HepG2 (cell line): ENCODE measurements around the gene GZF1. TPM values are rescaled to one million over a fixed set of nuclear protein-coding genes. Genes with fewer than 3 reads are reported as not detected.

Source experiments
- ATF7 ChIP-seq, 2 experiments: fragments of 450-650 bp in 1 of 2; sonication (generic) in 1 of 2; formaldehyde crosslinking in 1 of 2; IDR thresholded peaks; 2 replicates each; pipeline versions ENCODE4 v1.4.0 to v1.6.1; 2016 to 2020; ENCODE audit warnings: antibody characterized with exemption in 1 of 2, mild to moderate bottlenecking in 1 of 2, missing genetic modification reagents in 1 of 2
- ATF7-NPFF ChIP-seq: sonication (generic); formaldehyde crosslinking; IDR thresholded peaks from 2 replicates; pipeline ENCODE4 v1.8.1; 2023; ENCODE audit warnings: mild to moderate bottlenecking, low read depth, missing genetic modification reagents, moderate library complexity
- ETV5 ChIP-seq: IDR thresholded peaks from 2 replicates; pipeline ENCODE4 v1.6.1; 2018; ENCODE audit warnings: missing biosample characterization, missing genetic modification reagents, inconsistent platforms, borderline replicate concordance
- HHEX ChIP-seq: IDR thresholded peaks from 2 replicates; pipeline ENCODE4 v1.6.1; 2016; ENCODE audit warnings: control low read depth
- HNRNPLL ChIP-seq: fragments of 200-400 bp; formaldehyde crosslinking; IDR thresholded peaks from 2 replicates; pipeline ENCODE4 v1.6.1; 2017; ENCODE audit warnings: mild to moderate bottlenecking, low read depth, low read length; ENCODE audit not compliant: poor library complexity, severe bottlenecking
- IRF2 ChIP-seq: IDR thresholded peaks from 2 replicates; pipeline ENCODE4 v1.6.1; 2018; ENCODE audit warnings: missing genetic modification reagents, missing compliant biosample characterization
- LCORL ChIP-seq, 2 experiments: fragments of 450-650 bp in 1 of 2; sonication (generic) in 1 of 2; formaldehyde crosslinking in 1 of 2; IDR thresholded peaks; 2 replicates each; pipeline versions ENCODE4 v1.5.0 to v1.6.1; 2017 to 2020; ENCODE audit warnings: antibody characterized with exemption in 1 of 2, missing genetic modification reagents in 1 of 2
- MTA3 ChIP-seq: sonication (generic); formaldehyde crosslinking; IDR thresholded peaks from 2 replicates; pipeline ENCODE4 v1.4.0; 2020; ENCODE audit warnings: missing genetic modification reagents
- MYC ChIP-seq: sonication (generic); formaldehyde crosslinking; IDR thresholded peaks from 2 replicates; pipeline ENCODE4 v1.9.0; 2021; ENCODE audit warnings: missing genetic modification reagents, borderline replicate concordance
- TP53 ChIP-seq: sonication (generic); formaldehyde crosslinking; conservative IDR thresholded peaks from 2 replicates; pipeline ENCODE4 v1.4.0; 2020; ENCODE audit warnings: missing genetic modification reagents
- ZFP62 ChIP-seq: sonication (generic); formaldehyde crosslinking; IDR thresholded peaks from 2 replicates; pipeline ENCODE4 v1.4.0; 2020; ENCODE audit warnings: missing genetic modification reagents
- ZFYVE20 ChIP-seq: sonication (generic); formaldehyde crosslinking; IDR thresholded peaks from 2 replicates; pipeline ENCODE4 v1.8.0; 2023; ENCODE audit warnings: low read depth, mild to moderate bottlenecking, moderate library complexity, missing genetic modification reagents, borderline replicate concordance
- ZNF12 ChIP-seq: sonication (generic); formaldehyde crosslinking; IDR thresholded peaks from 2 replicates; pipeline ENCODE4 v1.5.0; 2020; ENCODE audit warnings: missing genetic modification reagents
- ZNF317 ChIP-seq: sonication (generic); formaldehyde crosslinking; IDR thresholded peaks from 2 replicates; pipeline ENCODE4 v1.5.0; 2020; ENCODE audit warnings: mild to moderate bottlenecking, missing genetic modification reagents
- ZNF326 ChIP-seq: sonication (generic); formaldehyde crosslinking; IDR thresholded peaks from 2 replicates; pipeline ENCODE4 v1.4.0; 2020; ENCODE audit warnings: missing genetic modification reagents, borderline replicate concordance
- ZNF430 ChIP-seq: sonication (generic); formaldehyde crosslinking; IDR thresholded peaks from 2 replicates; pipeline ENCODE4 v1.9.0; 2021; ENCODE audit warnings: mild to moderate bottlenecking, missing genetic modification reagents
- ZNF615 ChIP-seq: sonication (generic); formaldehyde crosslinking; IDR thresholded peaks from 2 replicates; pipeline ENCODE4 v1.5.0; 2020; ENCODE audit warnings: mild to moderate bottlenecking, missing genetic modification reagents, borderline replicate concordance
- ZNF713 ChIP-seq: sonication (generic); formaldehyde crosslinking; IDR thresholded peaks from 2 replicates; pipeline ENCODE4 v1.4.0; 2020; ENCODE audit warnings: mild to moderate bottlenecking, missing genetic modification reagents
- ZNF777 ChIP-seq: sonication (generic); formaldehyde crosslinking; IDR thresholded peaks from 2 replicates; pipeline ENCODE4 v1.4.0; 2020; ENCODE audit warnings: missing genetic modification reagents
- ZNF883 ChIP-seq: sonication (generic); formaldehyde crosslinking; IDR thresholded peaks from 2 replicates; pipeline ENCODE4 v1.5.1; 2020; ENCODE audit warnings: mild to moderate bottlenecking, missing genetic modification reagents; ENCODE audit errors: not compliant biosample characterization
- polyA plus RNA-seq, 8 experiments: library from polyadenylated mRNA; depleted of rRNA in 3 of 8; stranded (reverse) in 7 of 8; unstranded in 1 of 8; fragments of >200 nt; fragmentation: Illumina TruSeq in 4 of 8; extraction: Trizol in 4 of 8; gene quantifications; 2 replicates each; pipeline versions ENCODE4 v1.2.1 to v1.2.3, GENCODE V29; 2011 to 2016; ENCODE audit warnings: low read depth in 4 of 8, missing spikeins in 1 of 8, mixed read lengths in 1 of 8; ENCODE audit not compliant: insufficient read depth in 1 of 8
- total RNA-seq, 5 experiments: library from RNA; depleted of rRNA; stranded (reverse); fragments of >200 nt; fragmentation: Illumina TruSeq; extraction: Trizol; gene quantifications; 2 replicates each; pipeline ENCODE4 v1.2.3, GENCODE V29; 2016; ENCODE audit warnings: low read depth in 1 of 5
- TF ChIP-seq, protein P1 (sequence below): sonication (generic); formaldehyde crosslinking; IDR thresholded peaks from 2 replicates; pipeline ENCODE4 v1.9.0; 2021; ENCODE audit warnings: missing genetic modification reagents, borderline replicate concordance
- TF ChIP-seq, protein P2 (sequence below): sonication (generic); formaldehyde crosslinking; IDR thresholded peaks from 2 replicates; pipeline ENCODE4 v1.4.0; 2020; ENCODE audit warnings: missing genetic modification reagents, borderline replicate concordance
- TF ChIP-seq, protein P3 (sequence below): IDR thresholded peaks from 2 replicates; pipeline ENCODE4 v1.6.1; 2016

GZF1 gene
- total and polyA plus RNA-seq, 2 of the 13 experiments (the other 11 are each of a cell fraction or from before 2014, with no cell fraction given): 16.9 to 26.0 TPM

DNA sequence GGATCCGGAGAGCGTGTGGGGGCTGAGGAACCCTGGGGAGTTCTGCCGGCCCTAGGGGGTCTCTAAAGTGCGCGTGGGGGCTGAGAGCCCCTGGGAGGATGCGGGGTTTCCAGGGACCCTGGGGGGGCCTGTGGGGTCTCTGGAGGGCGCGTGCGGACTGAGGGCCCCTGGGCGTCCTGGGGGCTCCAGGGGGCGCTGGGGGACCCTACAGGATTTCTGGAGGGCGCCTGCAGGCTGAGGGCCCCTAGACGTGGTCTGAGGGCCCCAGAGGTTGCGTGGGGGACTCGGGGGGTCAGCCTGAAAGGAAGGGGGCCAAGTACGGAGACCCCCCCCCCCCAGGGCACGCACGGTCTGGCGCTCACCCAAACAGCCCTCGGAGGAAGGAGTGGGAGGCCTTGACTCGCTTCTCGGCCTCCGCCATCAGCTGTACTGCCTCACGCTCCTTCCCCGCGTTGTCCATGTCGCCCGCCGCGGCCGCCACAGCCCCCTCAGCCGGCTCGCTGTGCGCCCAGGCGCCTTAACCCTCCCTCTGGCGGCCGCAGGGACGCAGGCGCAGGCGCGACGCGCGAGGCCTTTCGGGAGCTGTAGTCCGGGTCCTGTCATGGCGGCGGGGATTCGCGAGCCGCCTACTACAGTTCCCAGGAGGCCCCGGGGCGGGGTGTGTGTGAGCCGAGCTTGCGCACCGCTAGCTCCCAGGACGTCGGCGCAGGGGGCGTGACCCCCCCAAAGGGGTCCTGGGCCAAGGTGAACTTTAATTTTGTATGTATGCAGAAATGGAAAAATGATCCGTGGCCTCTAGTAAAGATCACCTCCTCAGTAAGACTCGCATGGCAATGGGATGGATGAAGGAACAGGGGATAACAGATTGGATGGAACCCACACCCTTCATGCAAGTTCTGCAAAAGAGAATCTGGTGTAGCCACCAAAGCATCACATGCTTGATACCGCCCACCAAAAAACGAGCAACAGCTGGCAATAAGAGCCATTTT lies 59.3 kb downstream of the GZF1 start, which contains the start of gene NAPB (continued):
- TF ChIP-seq HHEX: no peak
- TF ChIP-seq, protein P1, sequence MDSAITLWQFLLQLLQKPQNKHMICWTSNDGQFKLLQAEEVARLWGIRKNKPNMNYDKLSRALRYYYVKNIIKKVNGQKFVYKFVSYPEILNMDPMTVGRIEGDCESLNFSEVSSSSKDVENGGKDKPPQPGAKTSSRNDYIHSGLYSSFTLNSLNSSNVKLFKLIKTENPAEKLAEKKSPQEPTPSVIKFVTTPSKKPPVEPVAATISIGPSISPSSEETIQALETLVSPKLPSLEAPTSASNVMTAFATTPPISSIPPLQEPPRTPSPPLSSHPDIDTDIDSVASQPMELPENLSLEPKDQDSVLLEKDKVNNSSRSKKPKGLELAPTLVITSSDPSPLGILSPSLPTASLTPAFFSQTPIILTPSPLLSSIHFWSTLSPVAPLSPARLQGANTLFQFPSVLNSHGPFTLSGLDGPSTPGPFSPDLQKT: no peak
- no peak for TF ChIP-seq LCORL (IDR thresholded peaks at IDR 0.05)
- peak; percentile 86 for TF ChIP-seq LCORL (CRISPR knock-in tag; IDR thresholded peaks at IDR 0.05)
- peak; percentile 76 for TF ChIP-seq ZNF883 (CRISPR knock-in tag)
- no peak for TF ChIP-seq ZNF326 (CRISPR knock-in tag)
- TF ChIP-seq, protein P2, sequence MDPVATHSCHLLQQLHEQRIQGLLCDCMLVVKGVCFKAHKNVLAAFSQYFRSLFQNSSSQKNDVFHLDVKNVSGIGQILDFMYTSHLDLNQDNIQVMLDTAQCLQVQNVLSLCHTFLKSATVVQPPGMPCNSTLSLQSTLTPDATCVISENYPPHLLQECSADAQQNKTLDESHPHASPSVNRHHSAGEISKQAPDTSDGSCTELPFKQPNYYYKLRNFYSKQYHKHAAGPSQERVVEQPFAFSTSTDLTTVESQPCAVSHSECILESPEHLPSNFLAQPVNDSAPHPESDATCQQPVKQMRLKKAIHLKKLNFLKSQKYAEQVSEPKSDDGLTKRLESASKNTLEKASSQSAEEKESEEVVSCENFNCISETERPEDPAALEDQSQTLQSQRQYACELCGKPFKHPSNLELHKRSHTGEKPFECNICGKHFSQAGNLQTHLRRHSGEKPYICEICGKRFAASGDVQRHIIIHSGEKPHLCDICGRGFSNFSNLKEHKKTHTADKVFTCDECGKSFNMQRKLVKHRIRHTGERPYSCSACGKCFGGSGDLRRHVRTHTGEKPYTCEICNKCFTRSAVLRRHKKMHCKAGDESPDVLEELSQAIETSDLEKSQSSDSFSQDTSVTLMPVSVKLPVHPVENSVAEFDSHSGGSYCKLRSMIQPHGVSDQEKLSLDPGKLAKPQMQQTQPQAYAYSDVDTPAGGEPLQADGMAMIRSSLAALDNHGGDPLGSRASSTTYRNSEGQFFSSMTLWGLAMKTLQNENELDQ (CRISPR knock-in tag): no peak
- TF ChIP-seq ZNF777 (CRISPR knock-in tag): peak; percentile 75
- TF ChIP-seq ZNF615 (CRISPR knock-in tag): no peak
- TF ChIP-seq TP53 (CRISPR knock-in tag): no peak; the same call in none of the 2 replicates
- TF ChIP-seq ZFYVE20 (CRISPR knock-in tag): no peak
- peak; percentile 94; the same call in 1 of the 2 replicates for TF ChIP-seq ZNF430 (CRISPR knock-in tag)
- TF ChIP-seq, protein P3, sequence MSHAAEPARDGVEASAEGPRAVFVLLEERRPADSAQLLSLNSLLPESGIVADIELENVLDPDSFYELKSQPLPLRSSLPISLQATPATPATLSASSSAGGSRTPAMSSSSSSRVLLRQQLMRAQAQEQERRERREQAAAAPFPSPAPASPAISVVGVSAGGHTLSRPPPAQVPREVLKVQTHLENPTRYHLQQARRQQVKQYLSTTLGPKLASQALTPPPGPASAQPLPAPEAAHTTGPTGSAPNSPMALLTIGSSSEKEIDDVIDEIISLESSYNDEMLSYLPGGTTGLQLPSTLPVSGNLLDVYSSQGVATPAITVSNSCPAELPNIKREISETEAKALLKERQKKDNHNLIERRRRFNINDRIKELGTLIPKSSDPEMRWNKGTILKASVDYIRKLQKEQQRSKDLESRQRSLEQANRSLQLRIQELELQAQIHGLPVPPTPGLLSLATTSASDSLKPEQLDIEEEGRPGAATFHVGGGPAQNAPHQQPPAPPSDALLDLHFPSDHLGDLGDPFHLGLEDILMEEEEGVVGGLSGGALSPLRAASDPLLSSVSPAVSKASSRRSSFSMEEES (CRISPR knock-in tag): 0 out of 2 replicates have a peak, but pooled peaks have one; percentile 20
- peak; percentile 82; the same call in 1 of the 2 replicates for TF ChIP-seq MYC (CRISPR knock-in tag)
- no peak for TF ChIP-seq MTA3 (CRISPR knock-in tag)
- peak; percentile 46 for TF ChIP-seq ETV5
- no peak for TF ChIP-seq ATF7 (IDR thresholded peaks at IDR 0.05)
- no peak for TF ChIP-seq ATF7 (CRISPR knock-in tag; IDR thresholded peaks at IDR 0.05)
- TF ChIP-seq ATF7-NPFF (CRISPR knock-in tag): peak; percentile 89; the same call in 1 of the 2 replicates
- no peak for TF ChIP-seq ZNF12
- TF ChIP-seq IRF2 (CRISPR knock-in tag): peak; percentile 70; the same call in 1 of the 2 replicates
- no peak for TF ChIP-seq ZNF317 (CRISPR knock-in tag)
- TF ChIP-seq HNRNPLL: peak; percentile 89
- TF ChIP-seq ZFP62 (CRISPR knock-in tag): 0 out of 2 replicates have a peak, but pooled peaks have one; percentile 87
- TF ChIP-seq ZNF713: no peak
